Left lung (tissue), 10 donors: ENCODE data around the gene TTC22. TPM values are rescaled to one million over a fixed set of nuclear protein-coding genes. Genes with fewer than 3 reads are reported as not detected.

Source experiments
- ATAC-seq: fragments of 200-7000 bp; cut with Tn5 transposase; one replicate; pipeline ENCODE4 v1.9.1; 2020; ENCODE audit warnings: moderate library complexity
- DNase-seq, 4 donors: peaks; one replicate each; pipeline ENCODE4 v3.0.0-alpha.2; 2013 to 2020
- H3K27ac ChIP-seq, 2 donors: fragments of 200-600 bp; sonication (generic) in 1 of 2; one replicate each; pipeline versions ENCODE4 v1.5.0 to v1.8.0; 2020 to 2021
- H3K27me3 ChIP-seq, 2 donors: fragments of 200-600 bp; sonication (generic) in 1 of 2; one replicate each; pipeline versions ENCODE4 v1.5.0 to v1.8.0; 2020 to 2021
- H3K36me3 ChIP-seq, 2 donors: fragments of 200-600 bp; sonication (generic) in 1 of 2; one replicate each; pipeline versions ENCODE4 v1.5.0 to v1.8.0; 2020 to 2021
- H3K4me1 ChIP-seq, 2 donors: fragments of 200-600 bp; one replicate each; pipeline ENCODE4 v1.8.0; 2021
- H3K4me3 ChIP-seq, 2 donors: fragments of 200-600 bp; sonication (generic) in 1 of 2; one replicate each; pipeline versions ENCODE4 v1.5.0 to v1.8.0; 2020 to 2021; ENCODE audit warnings: mild to moderate bottlenecking in 1 of 2
- H3K9me3 ChIP-seq, 2 donors: fragments of 200-600 bp; sonication (generic) in 1 of 2; one replicate each; pipeline versions ENCODE4 v1.5.0 to v1.8.0; 2020 to 2021
- intact Hi-C, 2 donors: fragments of 100-400 bp; cut with DNase I; formaldehyde crosslinking; loops; one replicate each; pipeline versions ENCODE4 v1.11.2 to v1.14.2; 2022
- polyA plus RNA-seq, 6 donors: library from polyadenylated mRNA; unstranded; fragments of 120-200 nt; gene quantifications; one replicate each; pipeline ENCODE4 v1.2.1, GENCODE V29; 2013; ENCODE audit not compliant: insufficient read length in 6 of 6
- total RNA-seq, 2 donors: library from RNA; stranded (reverse); fragmentation: NEBNext Ultra II Directional; extraction: Animal tissue kit (Norgen Biotek cat#: 25700); gene quantifications; one replicate each; pipeline ENCODE4 v1.2.1, GENCODE V29; 2021
- TF ChIP-seq, protein P1 (sequence below), 2 donors: fragments of 200-600 bp; sonication (generic) in 1 of 2; IDR thresholded peaks; one replicate each; pipeline versions ENCODE4 v1.5.0 to v1.8.0; 2021; ENCODE audit warnings: antibody characterized with exemption in 2 of 2
- donor health status: DM: no; HTN: yes; CAD: no.
- donor health status: DM: no; HTN: no; CAD: no.

Gene TTC22
- total and polyA plus RNA-seq, 8 donors = 2.9 to 7.7 (median 4.2) TPM

DNA sequence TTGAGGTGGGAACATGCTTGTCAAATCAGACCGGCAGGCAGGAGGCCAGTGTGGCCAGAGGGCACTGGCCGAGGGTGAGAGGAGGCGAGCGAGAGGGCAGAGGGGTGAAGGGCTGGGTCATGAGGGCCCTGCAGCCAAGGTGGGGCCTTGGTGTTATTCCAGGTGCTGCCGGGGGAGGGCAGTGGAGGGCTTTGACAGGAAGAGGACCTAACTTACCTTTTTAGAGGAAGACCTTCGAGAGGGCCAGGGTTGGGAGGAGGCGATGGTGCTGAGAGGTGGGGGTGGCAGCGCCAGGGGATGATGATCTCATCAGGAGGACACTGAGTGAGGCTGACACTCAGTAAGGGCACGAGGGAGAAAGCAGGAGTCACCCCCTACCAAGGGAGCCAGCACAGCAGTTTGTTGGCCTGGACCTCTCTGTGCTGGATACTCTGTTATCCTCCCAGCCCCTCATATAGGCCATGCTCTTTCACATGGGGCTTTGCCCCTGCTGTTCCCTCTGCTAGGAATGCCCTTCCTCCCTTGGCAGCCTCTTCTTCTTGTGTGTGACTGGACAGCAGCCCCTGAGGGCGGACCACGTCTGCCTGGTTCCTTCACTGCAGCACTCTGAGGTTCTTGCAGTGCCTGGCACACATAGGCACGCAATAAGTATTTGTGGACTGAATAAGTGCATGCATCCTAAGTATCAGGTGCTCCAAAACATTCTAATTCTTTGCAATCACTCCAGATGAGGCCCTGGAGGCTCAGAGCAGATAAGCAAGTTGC lies 7.5 kb upstream of the TTC22 start:
- Histone ChIP-seq H3K4me3 (no peak overlapping the region), H3K27ac (no peak overlapping the region), H3K9me3 (no peaks in the 10 kb centered on the region), H3K27me3 (no peaks in the 10 kb centered on the region), H3K36me3 (no peaks in the 10 kb centered on the region), H3K4me1 (no peaks in the 10 kb centered on the region)
- DNase-seq (peak in 1 of 4 donors; percentile 23), ATAC-seq (no peak)
- intact Hi-C loops = no loop called here
- TF ChIP-seq, protein P1, sequence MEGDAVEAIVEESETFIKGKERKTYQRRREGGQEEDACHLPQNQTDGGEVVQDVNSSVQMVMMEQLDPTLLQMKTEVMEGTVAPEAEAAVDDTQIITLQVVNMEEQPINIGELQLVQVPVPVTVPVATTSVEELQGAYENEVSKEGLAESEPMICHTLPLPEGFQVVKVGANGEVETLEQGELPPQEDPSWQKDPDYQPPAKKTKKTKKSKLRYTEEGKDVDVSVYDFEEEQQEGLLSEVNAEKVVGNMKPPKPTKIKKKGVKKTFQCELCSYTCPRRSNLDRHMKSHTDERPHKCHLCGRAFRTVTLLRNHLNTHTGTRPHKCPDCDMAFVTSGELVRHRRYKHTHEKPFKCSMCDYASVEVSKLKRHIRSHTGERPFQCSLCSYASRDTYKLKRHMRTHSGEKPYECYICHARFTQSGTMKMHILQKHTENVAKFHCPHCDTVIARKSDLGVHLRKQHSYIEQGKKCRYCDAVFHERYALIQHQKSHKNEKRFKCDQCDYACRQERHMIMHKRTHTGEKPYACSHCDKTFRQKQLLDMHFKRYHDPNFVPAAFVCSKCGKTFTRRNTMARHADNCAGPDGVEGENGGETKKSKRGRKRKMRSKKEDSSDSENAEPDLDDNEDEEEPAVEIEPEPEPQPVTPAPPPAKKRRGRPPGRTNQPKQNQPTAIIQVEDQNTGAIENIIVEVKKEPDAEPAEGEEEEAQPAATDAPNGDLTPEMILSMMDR (IDR thresholded peaks at IDR 0.05) = no peak

DNA sequence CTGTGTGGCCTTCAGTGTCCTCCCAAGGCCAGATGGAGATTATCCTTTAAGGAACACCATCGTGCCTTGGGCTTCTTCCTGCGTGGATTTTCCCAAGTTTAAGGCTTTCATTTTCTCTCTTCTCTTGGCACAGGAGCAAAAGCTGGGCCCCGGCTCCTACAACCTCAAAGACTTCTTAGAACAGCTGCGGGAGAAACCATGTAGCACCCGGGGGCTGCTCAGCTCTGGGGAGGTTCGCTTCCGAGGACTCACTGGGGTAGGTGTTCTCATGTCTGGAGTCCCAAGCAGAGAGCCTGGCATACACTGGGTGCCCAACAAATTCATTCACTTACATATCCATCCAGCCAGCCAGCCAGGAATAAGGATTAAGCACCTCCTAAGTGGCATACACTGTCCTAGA lies 6.6 kb upstream of the TTC22 start:
- intact Hi-C loops = no loop called here
- H3K4me1 ChIP-seq = no peaks in the 10 kb centered on the region
- peaks cover 0 to 2% of the 10 kb centered on the region in 2 donors for H3K27me3 ChIP-seq
- DNase-seq (peak in 1 of 4 donors; percentile 14), ATAC-seq (no peak)
- H3K27ac ChIP-seq = no peak overlapping the region
- no peak overlapping the region for H3K4me3 ChIP-seq
- TF ChIP-seq, protein P1 (IDR thresholded peaks at IDR 0.05) = no peak
- H3K36me3 ChIP-seq = no peaks in the 10 kb centered on the region
- no peaks in the 10 kb centered on the region for H3K9me3 ChIP-seq

DNA sequence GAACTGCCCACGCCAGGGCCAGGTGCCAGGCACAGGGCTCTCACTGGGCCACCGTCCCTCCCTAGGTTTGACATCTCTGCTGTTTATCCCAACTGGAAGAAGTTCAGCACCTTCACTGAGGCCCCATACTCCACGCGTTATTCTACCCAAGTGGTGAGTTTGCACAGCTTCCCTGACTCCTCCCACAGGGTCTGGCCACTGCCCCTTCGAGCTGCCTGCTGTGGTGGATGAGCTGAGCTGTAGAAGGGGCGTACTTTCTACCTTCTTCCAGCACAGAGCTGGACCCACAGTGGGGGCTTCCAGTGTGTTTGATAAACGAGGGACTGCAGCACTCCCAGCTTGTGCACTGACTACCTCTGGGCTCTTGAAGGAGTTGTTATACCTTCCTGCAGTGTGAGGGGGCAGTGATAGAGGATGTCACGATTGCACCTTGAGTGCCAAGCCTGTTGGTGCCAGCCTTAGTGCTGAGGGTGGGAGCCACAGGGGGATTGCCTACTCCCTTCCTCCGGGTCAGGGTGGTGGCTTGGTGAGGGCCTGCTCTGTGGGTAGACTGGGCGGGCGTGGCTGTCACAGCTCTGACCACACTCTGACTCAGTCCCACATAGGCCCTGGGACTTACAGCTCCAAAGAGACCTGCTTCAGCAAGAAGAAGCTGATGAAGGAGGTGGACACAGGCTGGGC lies 5.9 kb upstream of the TTC22 start:
- peak in 1 of 4 donors; percentile 33 for DNase-seq
- no peaks in the 10 kb centered on the region for H3K4me1 ChIP-seq
- H3K36me3 ChIP-seq = no peaks in the 10 kb centered on the region
- peak; percentile 33 for ATAC-seq
- TF ChIP-seq, protein P1 (IDR thresholded peaks at IDR 0.05) = no peak
- intact Hi-C loops = no loop called here
- H3K27ac ChIP-seq = no peak overlapping the region
- H3K27me3 ChIP-seq = peaks cover 0 to 9% of the 10 kb centered on the region in 2 donors
- no peaks in the 10 kb centered on the region for H3K9me3 ChIP-seq
- no peak overlapping the region for H3K4me3 ChIP-seq

GRCh38 chr1:54805981-54806381 lies 4.9 kb upstream of the TTC22 start:
- no peak overlapping the region for H3K27ac ChIP-seq
- no peak overlapping the region for H3K4me3 ChIP-seq
- no peak for ATAC-seq
- H3K9me3 ChIP-seq = no peaks in the 10 kb centered on the region
- intact Hi-C loops = no loop called here
- H3K36me3 ChIP-seq = no peaks in the 10 kb centered on the region
- DNase-seq = peak in 2 of 4 donors; percentile 27 to 79
- TF ChIP-seq, protein P1 (IDR thresholded peaks at IDR 0.05) = no peak
- H3K27me3 ChIP-seq = peaks cover 7 to 20% of the 10 kb centered on the region in 2 donors
- peaks cover 0 to 10% of the 10 kb centered on the region in 2 donors for H3K4me1 ChIP-seq

DNA sequence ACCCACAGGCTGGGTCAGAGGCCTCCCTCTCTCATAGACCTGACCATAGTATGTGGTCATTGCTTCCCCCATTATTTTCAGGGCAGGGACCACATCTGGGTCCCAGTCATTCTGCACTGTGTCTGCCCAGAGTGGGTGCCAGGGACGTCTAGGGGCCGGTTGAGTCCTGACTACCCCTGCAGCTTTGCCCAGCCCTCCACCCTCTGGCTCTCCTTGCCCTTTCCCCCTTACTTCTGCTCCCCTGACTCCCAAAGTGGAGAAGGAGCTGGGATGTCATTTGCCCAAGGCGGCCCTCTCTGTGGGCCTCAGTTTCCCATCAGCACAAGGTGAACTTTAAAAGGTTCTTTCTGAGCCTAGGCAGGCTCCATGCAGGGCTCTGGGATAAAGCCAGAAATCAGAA lies 4.3 kb upstream of the TTC22 start:
- Histone ChIP-seq H3K27ac (no peak overlapping the region), H3K9me3 (no peaks in the 10 kb centered on the region), H3K4me1 (peaks cover 0 to 15% of the 10 kb centered on the region in 2 donors), H3K27me3 (peaks cover 12 to 25% of the 10 kb centered on the region in 2 donors), H3K4me3 (no peak overlapping the region), H3K36me3 (no peaks in the 10 kb centered on the region)
- ATAC-seq (no peak), DNase-seq (peak in 1 of 4 donors; percentile 15)
- intact Hi-C loops = no loop called here
- TF ChIP-seq, protein P1 (IDR thresholded peaks at IDR 0.05) = no peak
